GM19099 (cell line): ENCODE measurements around the gene FKBP8.

ENCODE experiments used
- POLR2A ChIP-seq: IDR thresholded peaks from 3 replicates; pipeline ENCODE4 v1.6.1; 2011; ENCODE audit warnings: low read depth; ENCODE audit not compliant: insufficient read length; ENCODE audit errors: extremely low read depth

The FKBP8 gene

DNA sequence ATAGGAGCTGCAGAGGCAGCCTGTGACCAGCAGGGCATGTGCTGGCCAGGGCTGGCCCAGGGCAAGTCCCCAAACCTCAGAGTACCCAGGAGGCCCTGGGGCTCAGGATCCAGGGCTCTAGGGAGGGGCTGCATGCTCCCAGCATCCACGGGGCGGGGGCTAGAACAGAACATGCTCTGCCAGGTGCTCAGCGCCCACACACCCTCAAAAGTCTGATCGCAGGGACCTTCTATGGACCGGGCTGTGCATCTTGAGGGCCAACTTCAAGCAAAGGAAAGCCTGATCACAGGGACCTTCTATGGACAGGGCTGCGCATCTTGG lies 55.0 kb downstream of the FKBP8 start:
- TF ChIP-seq POLR2A, result no peak

- TF ChIP-seq POLR2A, result no peak
Measured at GRCh38 chr19:18487576-18488402, 55.6 kb downstream of the FKBP8 start.

DNA sequence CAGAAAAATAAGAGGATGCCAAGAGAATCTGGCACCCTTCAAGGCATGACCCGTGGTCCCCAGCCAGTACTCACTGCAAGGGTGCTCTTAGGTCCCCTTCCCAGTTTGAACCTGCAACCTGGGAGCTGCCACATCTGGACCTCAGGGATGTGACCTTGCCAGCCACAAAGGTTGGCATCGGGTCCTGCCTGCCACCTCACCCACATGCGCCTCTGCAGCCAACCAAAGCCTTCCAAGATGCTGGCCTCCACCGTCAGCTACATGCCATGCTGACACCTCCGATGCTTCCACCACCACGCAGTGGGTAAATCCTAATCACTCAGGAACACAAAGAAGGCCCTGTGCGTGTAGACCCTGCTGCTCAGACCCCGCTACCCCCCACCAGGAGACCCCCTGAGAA lies 56.6 kb downstream of the FKBP8 start:
- no peak for TF ChIP-seq POLR2A

DNA sequence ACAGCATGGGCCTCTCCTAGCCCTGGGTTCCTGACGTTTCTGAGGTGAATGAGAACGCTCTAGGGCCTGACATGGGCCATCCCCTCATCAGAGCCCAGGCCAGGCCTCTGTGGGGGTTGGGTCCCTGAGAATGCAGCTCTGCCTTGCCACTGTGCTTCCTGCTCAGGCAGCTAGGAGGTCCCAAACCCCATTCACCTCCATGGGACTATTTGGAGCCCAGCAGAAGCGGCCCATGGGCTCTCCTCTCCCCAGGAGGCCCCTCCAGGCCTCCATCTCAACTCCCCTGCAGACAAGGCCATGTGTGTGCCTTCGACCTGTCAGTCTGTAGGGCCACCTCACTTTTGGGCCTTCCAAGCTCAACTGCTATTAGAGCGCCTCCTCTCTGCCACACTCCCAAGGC lies 58.4 kb downstream of the FKBP8 start:
- TF ChIP-seq POLR2A, result no peak

- TF ChIP-seq POLR2A, result no peak
Measured at GRCh38 chr19:18483119-18483890, 60.1 kb downstream of the FKBP8 start.
